HG03378 (cell line): ENCODE measurements around the gene MYOG.

Source experiments
- ATAC-seq: cut with Tn5 transposase; IDR thresholded peaks from one replicate; pipeline ENCODE4 v1.9.1; 2021; ENCODE audit warnings: mild to moderate bottlenecking, moderate library complexity; ENCODE audit not compliant: unreplicated experiment

MYOG gene

DNA sequence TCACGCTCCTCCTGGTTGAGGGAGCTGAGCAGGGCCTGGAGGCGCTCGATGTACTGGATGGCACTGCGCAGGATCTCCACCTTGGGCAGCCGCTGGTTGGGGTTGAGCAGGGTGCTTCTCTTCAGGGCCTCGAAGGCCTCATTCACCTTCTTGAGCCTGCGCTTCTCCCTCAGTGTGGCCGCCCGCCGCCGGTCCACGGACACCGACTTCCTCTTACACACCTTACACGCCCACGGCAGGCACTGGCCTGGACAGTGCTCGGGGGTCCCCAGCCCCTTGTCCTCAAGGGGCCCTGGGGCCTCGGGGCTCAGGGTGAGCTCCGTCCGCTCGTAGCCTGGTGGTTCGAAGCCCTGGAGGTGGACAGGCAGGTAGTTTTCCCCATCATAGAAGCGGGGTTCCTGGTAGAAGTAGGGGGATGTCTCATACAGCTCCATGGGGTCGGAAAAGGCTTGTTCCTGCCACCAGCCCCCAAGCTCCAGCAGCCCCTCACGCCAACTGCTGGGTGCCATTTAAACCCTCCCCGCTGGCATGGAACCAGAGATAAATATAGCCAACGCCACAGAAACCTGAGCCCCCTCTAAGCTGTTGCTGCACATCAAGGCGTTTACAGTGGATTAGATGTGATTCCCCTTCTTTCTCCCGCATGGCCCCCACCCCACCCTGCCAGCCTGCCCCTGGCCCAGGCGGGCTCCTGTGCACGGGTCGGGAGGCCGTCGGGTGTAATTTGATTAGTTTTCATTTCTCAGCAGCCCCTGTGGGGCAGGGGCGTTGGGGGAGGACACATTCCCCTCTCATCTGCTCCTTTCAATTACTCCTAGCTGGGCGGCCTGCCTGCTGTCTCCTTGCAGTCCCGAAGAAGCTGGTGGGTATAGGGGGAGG is at the start of gene MYOG:
Gene MYOG, minus strand, starts transcription at position 485 of the 879 bp plus-strand sequence. Its CDS starts 51 bp downstream, at position 434.
- ATAC-seq: no peak

DNA sequence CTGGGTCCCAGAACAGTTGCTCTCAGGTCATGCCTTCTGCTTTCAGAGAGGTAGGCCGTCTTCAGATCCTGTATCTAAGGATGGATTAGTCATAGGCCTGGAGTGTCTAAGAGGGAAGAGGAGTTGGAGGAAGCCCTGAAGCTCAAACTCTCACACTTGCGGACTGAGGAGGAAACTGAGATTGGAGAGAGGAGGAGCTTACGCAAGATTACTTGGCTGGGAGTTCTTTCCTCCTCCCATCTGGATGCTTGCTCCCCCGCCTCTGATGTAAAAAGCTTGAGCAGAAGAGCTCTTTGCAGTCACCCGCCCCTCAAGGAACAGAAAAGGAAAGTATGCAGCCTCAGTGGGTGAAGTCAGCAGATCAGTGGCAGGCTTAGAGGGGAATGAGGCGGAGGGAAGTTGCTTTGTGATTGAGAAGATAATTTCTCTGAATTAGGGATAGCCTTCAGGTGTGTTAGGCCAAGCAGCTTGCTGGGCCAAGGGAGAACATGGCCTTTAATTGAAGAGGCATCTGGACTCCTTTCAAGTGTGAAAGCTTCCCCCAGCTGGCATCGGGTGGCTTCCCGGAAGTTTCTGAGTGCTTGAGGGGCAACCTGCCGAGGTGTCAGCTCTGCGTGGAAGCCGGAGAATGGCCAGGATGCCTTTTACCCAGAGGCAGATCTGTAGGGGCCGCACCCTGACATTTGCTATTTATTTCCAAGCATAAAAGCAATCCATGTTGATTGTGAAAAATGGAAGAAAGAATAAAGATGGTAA is 48.3 kb upstream of the MYOG start:
- ATAC-seq: no peak

DNA sequence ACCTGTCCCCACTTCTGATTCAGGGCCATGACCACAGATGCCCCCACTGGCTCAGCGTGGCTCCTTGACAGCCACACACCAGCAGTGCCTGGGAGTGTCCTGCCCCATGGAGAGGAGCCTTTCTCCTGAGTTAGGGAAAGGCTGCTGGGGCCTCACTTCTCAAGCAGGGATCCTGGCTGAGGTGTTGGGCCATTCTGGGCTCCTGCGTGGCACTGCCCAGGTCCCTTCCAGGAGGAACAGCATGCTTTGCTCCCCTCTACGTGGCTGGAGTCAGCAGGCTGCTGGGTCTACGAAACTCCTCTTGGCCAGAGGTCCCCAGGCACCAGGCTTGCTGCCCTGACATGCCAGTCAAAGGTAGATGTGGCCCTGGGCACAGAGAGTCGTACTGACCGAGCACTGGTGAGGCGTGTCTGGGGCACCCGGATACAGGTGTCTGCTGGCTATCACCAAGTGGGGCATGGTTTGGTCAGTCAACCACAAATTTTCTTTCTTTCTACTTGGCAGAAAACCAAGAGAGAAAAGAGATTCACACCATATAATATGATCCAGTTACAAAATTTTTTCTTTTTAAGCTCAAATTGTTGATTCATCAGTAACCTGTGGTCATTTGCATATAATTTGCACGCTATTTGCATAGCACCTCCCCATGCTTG is 45.9 kb upstream of the MYOG start:
- no peak for ATAC-seq

DNA sequence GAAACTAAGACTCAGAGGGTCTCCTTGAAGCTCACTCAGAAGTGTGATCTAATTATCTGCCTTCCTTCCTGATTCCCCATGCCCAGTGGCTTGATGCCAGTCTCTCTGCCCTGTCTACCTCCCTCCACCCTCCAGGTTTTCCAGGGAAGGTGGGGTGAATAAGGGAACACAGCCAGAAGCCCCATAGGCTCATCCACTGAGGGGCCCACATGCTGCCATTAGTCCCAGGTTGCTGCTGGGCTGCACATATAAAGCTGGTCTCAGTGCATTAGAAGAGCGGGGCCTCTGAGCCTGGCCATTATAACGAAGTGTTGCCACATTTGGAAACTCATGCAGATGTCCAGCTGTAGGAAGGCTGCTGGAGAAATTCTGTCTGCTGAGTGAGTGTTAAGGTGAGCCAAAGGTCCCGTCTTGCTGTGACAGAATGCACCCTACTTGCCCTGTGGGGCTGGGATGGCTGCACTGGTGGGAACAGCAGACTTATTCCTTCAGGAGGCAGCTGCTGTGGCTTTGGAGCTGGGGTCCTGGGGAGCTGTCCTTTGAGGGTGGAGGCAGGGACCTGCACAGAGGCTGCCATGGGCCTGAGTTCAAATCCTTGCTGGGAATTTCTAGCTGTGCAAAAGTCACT is 44.7 kb upstream of the MYOG start:
- ATAC-seq: no peak

DNA sequence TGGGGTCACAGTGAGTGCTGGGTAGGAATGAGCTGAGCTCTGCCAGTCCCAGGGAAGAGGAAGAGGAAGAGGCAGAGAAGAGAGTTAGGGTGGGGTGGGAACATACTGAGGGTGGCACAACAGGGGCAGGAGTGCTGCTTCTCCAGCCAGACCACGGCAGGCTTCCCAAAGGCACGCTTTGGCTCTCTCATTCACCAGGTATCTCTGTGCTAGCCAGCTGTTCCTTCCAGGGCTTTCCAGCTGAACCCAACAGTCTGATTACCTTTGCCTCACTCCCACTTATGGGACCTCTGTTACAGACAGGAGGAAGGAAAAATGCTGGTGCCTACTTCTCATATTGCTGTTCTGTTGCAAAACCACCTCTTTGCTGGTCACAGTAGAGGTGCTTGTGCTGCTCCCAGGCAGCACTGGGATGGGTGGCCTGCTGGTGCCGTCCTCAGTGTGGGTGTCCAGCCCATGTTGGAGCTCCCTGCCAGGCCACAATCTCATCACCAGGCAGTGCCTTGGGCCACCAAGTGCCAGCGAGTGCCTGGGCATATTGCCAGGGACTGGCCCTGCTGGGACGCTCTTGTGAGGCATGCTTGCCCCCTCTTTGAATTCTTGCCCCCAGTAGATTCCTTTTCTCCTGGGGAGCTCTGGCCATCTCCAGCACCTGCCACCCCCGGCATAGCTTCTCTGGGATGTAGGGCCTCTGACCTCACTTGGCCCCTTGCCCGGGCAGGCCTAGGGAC is 43.9 kb upstream of the MYOG start:
- ATAC-seq: no peak

DNA sequence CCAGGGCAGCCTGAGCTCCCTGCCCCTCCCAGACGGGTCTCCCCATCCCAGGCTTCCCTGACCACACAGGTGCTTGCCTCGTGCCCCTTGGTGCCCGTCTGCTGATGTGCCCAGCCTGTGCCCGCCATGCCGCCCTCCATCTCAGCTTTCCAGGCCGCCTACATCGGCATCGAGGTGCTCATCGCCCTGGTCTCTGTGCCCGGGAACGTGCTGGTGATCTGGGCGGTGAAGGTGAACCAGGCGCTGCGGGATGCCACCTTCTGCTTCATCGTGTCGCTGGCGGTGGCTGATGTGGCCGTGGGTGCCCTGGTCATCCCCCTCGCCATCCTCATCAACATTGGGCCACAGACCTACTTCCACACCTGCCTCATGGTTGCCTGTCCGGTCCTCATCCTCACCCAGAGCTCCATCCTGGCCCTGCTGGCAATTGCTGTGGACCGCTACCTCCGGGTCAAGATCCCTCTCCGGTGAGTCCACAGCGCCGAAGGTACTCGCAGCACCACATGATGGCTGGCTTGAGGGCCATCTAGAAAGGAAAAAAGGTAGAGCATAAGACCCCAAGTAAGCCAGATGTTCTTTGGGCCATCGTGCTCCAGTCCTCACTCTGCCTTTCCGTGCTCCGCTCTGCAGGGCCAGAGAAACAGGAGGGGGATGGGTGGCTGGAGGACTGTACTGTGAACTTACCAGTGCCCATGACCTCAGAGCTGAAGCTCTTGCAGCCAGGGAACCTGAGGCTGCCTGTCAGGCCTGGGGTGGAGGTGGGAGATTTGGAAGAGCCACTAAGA is 43.1 kb upstream of the MYOG start:
- ATAC-seq: no peak

DNA sequence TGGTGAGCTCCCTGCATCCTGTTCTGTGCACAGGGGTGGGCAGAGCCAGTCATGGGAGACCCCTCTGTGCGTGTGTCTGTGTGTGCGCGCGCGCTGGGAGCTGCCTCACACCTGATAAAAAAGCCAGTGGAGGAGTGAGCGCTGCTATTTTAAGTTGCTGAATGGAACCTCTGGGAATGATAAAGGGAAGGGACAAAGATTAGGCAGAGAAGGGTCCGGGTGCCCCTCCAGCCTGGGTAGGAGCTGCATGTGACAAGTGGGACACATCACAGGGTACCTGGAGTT is 42.6 kb upstream of the MYOG start:
- no peak for ATAC-seq

DNA sequence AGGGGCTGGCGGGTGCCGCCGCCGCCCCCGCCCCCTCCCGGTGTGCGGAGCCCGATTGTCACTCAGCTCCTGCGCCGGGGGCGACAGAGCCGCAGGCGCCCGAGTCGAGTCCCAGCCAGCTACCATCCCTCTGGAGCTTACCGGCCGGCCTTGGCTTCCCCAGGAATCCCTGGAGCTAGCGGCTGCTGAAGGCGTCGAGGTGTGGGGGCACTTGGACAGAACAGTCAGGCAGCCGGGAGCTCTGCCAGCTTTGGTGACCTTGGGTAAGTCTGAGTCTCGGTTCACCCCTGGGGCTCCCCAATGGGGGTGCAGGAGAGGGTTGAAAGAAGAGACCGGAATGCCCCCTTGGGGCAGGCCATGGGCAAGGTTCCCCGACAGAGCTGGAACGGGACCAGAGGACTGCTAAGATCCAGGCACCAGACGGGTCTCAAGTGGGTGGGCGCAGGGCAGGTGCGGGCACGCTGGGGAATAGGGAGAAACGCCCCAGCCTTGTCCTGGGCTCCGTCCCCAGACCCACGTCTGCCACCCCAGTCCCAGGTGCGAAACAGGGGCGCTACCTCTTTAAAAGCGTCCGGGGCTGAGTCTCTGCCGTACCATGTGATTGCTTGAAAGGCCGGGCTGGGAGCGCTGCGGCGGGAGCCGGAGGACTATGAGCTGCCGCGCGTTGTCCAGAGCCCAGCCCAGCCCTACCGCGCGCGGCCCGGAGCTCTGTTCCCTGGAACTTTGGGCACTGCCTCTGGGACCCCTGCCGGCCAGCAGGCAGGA is 42.0 kb upstream of the MYOG start, which contains the start of gene ADORA1:
Gene ADORA1, plus strand, starts transcription at position 61 of the 765 bp plus-strand sequence. CDS start 1,116 bp downstream, outside the sequence.
- no peak for ATAC-seq

DNA sequence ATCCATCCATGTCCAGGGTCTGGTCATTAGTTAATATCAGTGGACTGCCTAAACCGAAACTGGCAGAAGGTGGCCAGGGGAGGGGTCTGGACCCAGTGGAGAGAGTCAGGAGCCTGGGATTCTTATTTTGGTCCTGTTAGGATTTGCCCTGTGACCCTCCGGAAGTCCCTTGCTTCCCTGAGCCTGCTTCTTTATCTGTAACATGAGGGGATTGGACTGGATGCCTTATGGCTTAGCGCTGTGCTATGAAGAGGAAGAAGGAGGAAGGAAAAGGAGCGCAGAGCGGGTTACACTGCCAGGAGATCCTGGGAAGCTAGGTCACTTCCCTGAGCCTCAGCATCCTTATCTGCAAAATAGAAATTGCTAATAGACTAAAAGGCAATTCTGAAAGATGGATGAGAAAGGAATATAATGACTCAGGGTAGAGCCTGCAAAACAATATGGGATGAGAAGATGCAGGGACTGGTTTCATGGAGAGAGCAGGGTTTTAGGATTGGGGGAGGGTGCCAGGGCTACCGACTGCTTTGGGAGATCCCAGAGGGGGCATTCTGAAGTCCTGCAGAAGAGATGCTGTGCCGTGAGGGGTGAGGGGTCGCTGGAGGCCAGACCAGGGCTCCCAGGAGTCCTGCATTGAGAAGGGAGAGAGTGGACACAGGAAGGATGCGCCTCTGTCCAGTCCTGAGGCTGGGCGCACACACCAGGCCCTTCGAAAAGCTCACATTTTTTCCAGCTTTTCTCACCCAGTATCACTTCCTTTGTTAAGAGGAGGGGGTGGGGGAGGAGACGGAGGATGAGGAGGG is 41.3 kb upstream of the MYOG start:
- no peak for ATAC-seq

DNA sequence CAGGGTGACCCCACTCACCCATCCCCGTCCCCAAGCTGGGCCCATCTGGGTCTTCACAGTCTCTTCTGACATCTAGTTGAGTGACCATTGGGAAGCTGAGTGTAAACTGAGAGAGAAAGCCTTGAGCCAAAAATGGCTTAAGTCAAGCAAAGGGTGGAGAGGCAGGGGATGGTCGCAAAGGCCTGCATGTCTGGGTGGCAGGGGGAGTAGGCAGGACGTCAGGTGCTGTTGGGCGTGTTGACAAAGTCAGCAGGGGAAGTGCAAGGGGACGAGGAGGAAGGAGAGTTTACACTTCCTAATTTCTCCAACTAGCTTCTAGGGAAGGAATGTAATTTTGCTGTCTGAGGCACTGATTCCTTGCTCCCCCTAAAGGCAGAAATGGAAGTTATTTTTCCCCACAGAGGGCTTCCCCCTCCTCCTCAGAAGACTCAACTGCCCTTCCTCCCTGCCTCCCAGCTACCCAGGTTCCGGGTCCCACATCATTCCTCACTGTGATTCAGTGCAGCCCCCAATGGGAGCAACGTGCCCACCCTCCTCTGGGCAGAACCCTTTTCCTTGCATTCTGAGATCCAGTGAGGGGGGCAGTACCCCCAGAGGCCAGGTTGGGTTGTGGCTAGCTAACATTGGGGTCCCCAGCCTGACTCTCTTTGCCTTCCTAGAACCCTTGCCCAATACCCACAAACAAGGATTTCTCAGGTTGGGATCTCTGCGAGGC is 40.5 kb upstream of the MYOG start:
- no peak for ATAC-seq

DNA sequence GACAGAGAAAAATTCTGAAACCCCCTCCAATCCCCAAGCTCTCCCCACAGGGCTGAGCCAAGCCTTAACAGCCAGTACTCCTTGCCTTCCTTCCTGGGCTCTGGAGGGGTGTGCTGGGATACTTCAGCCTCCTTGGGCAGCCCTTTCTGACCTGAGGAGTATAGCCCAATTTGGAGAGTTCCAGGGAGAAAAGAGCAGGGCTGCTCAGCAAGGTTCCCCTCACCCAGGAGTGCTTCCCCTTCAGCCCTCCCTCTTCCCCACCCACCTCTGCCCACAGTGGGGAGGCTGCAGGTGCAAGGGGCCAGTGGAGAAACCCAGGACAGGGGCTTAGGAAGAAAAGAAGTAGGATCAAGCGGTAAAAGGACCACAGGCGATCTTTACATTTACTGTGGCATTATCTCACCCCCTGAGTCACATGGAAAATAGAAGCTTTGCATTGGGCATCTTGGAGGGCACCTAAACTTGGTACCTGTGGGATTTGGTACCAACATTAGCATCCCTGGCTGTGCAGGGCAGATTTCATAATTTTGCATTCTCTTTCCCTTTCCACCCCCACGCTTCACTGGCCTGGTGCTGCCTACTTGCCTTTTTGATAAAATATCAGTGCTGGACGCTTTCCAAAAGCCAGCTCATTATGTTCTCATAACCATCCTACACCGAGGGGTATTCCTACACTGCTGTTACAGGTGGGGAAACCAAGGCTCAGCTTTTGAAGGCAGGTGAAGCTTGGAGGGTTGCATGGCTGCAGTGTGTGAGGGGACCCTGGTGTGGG is 38.9 kb upstream of the MYOG start:
- ATAC-seq: no peak

DNA sequence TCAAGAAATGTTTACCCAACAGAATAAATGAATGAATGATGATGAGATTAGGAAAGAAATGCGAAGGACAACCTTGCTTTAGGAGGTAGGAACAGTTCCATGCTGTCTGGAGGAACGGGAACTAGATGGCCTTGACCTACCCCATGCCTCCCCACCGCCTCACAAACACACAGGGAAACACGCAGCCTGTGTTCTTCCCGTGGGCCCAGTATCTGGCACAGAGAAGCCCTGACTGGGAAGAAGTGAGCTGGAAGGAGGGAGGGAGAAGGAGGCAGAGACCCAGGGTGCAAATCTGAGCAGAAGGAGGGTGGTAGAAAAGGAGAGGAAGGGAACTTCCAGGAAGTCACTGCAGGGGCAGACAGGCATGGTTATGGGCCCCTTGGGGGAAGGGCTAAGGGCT is 38.2 kb upstream of the MYOG start:
- no peak for ATAC-seq

DNA sequence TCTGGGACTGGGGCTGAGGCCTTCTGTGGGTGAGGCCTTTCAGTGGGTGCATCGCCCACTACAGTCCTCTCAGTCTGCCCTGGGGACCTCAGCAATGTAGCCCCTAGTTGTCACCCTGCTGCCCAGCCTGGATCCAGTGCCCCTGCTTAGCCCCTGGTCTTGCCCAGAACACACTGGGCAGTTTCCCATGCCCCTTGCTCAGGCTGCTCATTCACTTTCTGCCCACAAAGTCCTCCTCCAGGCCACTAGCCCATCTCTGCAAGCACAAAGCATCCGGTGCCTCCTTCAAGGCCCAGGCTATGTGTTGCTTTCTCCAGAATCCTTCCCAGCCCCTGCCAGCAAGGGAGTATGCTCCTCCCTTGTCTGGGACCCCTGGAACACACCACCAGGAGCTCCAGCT is 36.3 kb upstream of the MYOG start:
- no peak for ATAC-seq

DNA sequence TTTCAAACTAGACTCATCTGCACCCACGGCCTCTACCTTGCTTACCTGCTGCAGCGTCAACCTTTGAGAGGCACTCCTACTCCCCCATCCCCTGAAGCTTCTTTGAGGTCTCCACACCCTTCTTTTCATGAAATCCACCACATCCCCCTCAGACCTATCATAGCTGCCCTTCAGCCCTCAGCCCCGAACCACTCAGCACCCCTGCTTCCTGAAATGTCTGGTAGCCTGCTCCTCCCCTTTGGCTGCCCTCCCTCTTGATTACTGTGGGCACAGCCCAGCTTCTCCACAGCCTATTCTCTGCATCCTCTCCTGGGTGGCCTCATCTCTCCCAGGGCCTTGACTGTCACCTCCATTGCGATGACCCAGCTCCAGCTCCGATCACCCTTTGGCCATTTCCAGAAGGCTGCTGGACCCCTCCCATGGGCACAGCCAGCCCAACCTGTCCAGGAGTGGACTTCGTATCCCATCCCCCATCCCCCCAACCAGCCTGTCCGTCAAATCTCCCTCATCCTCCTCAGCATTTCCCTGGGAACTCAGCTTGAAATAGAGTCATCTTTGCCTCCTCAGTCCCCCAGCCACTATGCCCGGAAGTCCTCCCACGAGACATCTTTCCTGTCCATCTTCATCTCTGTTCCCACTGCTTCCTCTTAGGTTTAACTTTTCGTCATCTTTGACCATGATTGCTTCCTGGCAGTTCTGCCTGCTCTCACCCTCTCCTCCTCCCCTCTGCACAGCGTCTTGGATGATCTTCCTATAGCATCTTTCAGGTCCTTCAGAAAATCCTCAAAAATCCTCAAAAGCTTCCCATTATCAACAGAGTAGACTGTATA is 35.6 kb upstream of the MYOG start:
- no peak for ATAC-seq

DNA sequence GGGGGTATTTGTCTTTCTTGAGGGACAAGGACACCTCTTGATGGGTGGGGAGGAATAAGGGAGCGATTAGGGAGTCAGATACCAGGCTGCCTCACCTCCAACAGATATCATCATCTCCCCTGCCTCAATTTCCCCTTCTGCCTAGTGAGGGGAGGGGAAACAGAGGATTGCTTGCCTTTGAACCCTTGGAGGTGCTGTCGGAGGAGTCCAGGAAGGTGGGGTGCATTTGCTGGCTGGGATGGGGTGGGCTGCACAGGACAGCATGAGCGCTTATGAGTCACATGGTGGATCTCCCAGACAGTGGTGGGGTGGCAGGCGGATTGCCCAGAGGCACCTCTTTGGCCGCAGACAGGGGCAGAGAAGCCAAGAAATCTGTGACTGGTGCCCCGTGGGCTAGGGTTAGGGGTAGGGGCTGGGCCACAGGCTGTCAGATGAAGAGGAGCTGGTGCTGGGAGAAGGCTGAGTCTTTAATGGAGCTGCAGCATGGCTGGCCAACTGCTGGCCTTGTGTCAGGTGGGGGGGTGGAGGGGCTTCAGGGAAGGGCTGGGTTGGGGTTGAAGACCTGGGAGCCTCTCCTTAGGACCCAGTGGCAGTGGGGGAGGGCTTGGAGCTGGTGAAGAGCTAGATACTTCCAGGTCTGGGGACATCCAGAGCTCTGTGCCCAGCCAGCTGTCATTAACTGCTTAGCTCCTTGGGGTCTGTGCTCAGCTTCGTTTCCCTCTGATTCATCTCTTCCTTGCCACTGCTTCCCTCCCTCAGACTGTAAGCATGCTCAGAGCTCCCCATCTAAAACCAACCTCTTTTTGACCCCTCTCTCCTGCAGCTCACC is 34.7 kb upstream of the MYOG start:
- ATAC-seq: no peak
